Peyer's patch (tissue), 4 donors: ENCODE data around the gene B4GALT5.
"Not testable (repeated sequence)": the region's sequence is repeated elsewhere in the genome, so short reads cannot be mapped to it uniquely, and the experiment has no call there.

ENCODE experiments used
- CTCF ChIP-seq, 6 experiments: fragments of 450-650 bp in 4 of 6; fragments of 200-600 bp in 2 of 6; sonication (generic) in 1 of 6; IDR thresholded peaks; one replicate each; pipeline ENCODE4 v1.5.1; 2017 to 2019; ENCODE audit warnings: antibody characterized with exemption in 6 of 6, mild to moderate bottlenecking in 3 of 6, moderate library complexity in 1 of 6
- POLR2A ChIP-seq, 2 donors: fragments of 450-650 bp; IDR thresholded peaks; one replicate each; pipeline ENCODE4 v1.5.1; 2017; ENCODE audit warnings: antibody characterized with exemption in 2 of 2, mild to moderate bottlenecking in 2 of 2, moderate library complexity in 2 of 2

GRCh38 chr20:49668878-49669195, 44.8 kb downstream of the B4GALT5 start:
- TF ChIP-seq POLR2A, CTCF (IDR thresholded peaks at IDR 0.05): not testable (repeated sequence)
